Measurements from ENCODE around the gene CLDN5. TPM values are rescaled to one million over a fixed set of nuclear protein-coding genes. Genes with fewer than 3 reads are reported as not detected.

CLDN5 gene
- total RNA-seq, 2 donors from 2014 or later: 0.87 to 20.0 TPM

DNA sequence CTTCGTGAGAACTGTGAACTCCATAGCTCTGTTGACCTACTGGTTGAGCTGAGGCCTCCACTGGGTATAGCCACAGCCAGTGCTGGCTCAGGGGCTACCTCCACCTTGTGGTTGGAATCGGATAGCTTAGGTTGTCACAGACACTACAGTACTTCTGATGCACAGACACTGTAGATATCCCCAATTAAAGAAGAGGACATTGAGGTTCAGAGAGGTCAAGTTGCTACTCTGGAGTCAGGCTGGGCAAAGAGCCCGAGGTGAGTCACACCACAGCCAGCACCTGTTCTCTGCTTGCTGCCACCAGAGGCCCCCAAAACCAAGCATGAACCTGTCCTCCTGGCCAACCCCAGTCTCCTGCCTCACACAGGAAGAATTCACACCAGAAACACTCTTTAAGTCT, 50.6 kb downstream of the CLDN5 start:
- no peak overlapping the region for H3K4me3 Mint-ChIP-seq
- no peak for ATAC-seq
- no peaks in the 10 kb centered on the region for H3K27me3 Mint-ChIP-seq

More for the DNA sequence above, 50.6 kb downstream of the CLDN5 start:
- H3K27ac Mint-ChIP-seq: no peak overlapping the region
- H3K9me3 ChIP-seq (ENCODE audit: control insufficient read depth, low read length, poor library complexity, severe bottlenecking): no peaks in the 10 kb centered on the region
- H3K4me1 Mint-ChIP-seq: peaks cover 30% of the 10 kb centered on the region
- DNase-seq: no peak
- peaks cover 4% of the 10 kb centered on the region for H3K36me3 Mint-ChIP-seq (ENCODE audit: low read depth)

Other genes starting within 250 kb of the CLDN5 start
- 1 to 10 TPM in 1 of 2 donors, under 1 TPM in 1; 0.16 to 1.0 TPM for gene CLTCL1, start 232.7 kb downstream of the CLDN5 start, total RNA-seq
- 10 to 100 TPM; 23.1 to 24.9 TPM for gene HIRA, start 92.7 kb downstream of the CLDN5 start, total RNA-seq
- gene MRPL40, start 91.9 kb downstream of the CLDN5 start, total RNA-seq: 10 to 100 TPM; 10.2 to 11.1 TPM
- gene C22orf39, start 76.7 kb downstream of the CLDN5 start, total RNA-seq: 10 to 100 TPM; 31.6 to 32.7 TPM
- 10 to 100 TPM; 76.3 to 79.2 TPM for gene UFD1, start 45.2 kb downstream of the CLDN5 start, total RNA-seq
- gene CDC45, start 44.5 kb downstream of the CLDN5 start, total RNA-seq: under 1 TPM; 0.32 to 0.37 TPM
- gene SEPTIN5, start 190.1 kb upstream of the CLDN5 start, total RNA-seq: 10 to 100 TPM in 1 of 2 donors, 1 to 10 TPM in 1; 2.8 to 54.7 TPM
- 100 to 1,000 TPM in 1 of 2 donors, 1 to 10 TPM in 1; 3.5 to 113 TPM for gene GP1BB, start 199.1 kb upstream of the CLDN5 start, total RNA-seq
- not detected for gene TBX1, start 236.4 kb upstream of the CLDN5 start, total RNA-seq

Data from T-helper 17 cell (primary cell).